ENCODE measurements around the gene TEX48.

Gene TEX48

DNA sequence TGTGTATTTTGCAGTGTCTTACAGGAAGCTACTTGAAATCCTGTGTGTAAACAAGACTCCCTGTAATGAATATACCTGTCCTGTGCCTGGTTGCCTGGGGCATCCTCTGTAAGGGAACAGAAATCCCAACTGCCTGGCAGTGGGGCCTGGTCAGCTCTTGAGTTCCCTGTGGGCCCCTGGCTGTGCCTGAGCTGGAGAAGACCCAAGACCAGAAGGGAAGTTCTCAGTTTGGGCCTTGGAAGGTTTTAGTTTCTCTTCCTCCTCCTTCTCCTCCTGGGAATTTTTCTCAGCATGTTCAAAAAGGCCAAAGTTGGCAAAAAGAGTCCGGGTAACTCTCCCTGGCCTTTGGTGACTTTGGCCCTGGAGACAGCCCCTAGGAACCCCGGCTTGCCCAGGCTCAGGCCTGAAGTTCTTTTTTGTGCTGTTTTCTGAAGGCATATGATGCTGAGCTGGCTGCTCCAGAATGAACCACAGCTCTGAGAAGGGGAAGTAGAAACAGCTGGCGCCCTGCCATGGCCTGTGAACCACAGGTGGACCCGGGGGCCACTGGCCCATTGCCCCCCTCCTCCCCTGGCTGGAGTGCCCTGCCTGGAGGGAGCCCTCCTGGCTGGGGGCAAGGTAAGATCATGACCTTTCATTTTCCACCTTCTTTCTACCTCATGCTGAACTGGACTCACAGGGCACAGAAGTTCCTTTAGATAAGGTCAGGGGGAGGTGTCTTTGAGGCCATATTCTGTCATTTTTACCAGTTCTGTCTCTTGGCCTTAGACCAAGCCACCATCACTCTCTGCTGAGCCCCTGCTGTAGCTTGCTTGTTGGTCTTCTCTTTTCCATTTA lies 65.1 kb downstream of the TEX48 start:
- DNase-seq: no peak

All from NCI-H1048 (cell line).